Activated naive CD4-positive, alpha-beta T cell treated with anti-CD3 and anti-CD28 coated beads, Interleukin-2, amount 50 U/mL, for 72 hours (primary cell): ENCODE measurements around the gene TRMU. TPM values are rescaled to one million over a fixed set of nuclear protein-coding genes. Genes with fewer than 3 reads are reported as not detected.
A peak's percentile ranks its signal among the peaks of the same experiment; 100 is the strongest.
"Not testable (repeated sequence)": the region's sequence is repeated elsewhere in the genome, so short reads cannot be mapped to it uniquely, and the experiment has no call there.

Source experiments
- ATAC-seq, 2 donors: fragments of 150-1000 bp; cut with Tn5 transposase; 2 replicates each; pipeline ENCODE4 v1.10.0; 2021; ENCODE audit warnings: mild to moderate bottlenecking in 2 of 2, moderate library complexity in 2 of 2
- DNase-seq, 2 donors: peaks; one replicate each; pipeline ENCODE4 v3.0.0; 2021 to 2022; ENCODE audit warnings: low spot score in 2 of 2
- H3K27ac Mint-ChIP-seq, 2 donors: one replicate each; pipeline ENCODE4 v1.8.0; 2022; ENCODE audit warnings: mild to moderate bottlenecking in 2 of 2, mixed read lengths in 2 of 2
- H3K36me3 Mint-ChIP-seq, 2 donors: one replicate each; pipeline ENCODE4 v1.8.0; 2022; ENCODE audit warnings: mixed read lengths in 2 of 2
- H3K9me3 Mint-ChIP-seq, 2 donors: one replicate each; pipeline ENCODE4 v1.8.0; 2022; ENCODE audit warnings: mixed read lengths in 2 of 2
- total RNA-seq, 2 donors: library from RNA; stranded (reverse); gene quantifications; one replicate each; pipeline ENCODE4 v1.2.3, GENCODE V29; 2022

TRMU gene
- total RNA-seq, 2 donors from 2014 or later, result 89.3 to 94.1 TPM

GRCh38 chr22:46295277-46295971 is 40.1 kb upstream of the TRMU start:
- H3K27ac Mint-ChIP-seq, result peak overlapping the region; percentile 90 to 98
- ATAC-seq (no peak), DNase-seq (no peak)
- no peaks in the 10 kb centered on the region for H3K9me3 Mint-ChIP-seq
- H3K36me3 Mint-ChIP-seq, result peaks cover 37 to 39% of the 10 kb centered on the region in 2 donors

GRCh38 chr22:46296257-46297150 is 39.0 kb upstream of the TRMU start, which contains the start of gene GTSE1:
TSS of gene GTSE1 (plus strand) at chr22:46296870. CDS start at chr22:46297401, 531 bp downstream.
- peaks cover 43 to 45% of the 10 kb centered on the region in 2 donors for H3K36me3 Mint-ChIP-seq
- DNase-seq (peak; percentile 94 to 97), ATAC-seq (peak; percentile 97 to 98)
- H3K27ac Mint-ChIP-seq, result peak within 1 kb of the TSS; percentile 90 to 98
- H3K9me3 Mint-ChIP-seq, result no peaks in the 10 kb centered on the region

GRCh38 chr22:46297151-46297812 is 38.2 kb upstream of the TRMU start:
- H3K36me3 Mint-ChIP-seq, result peaks cover 41 to 44% of the 10 kb centered on the region in 2 donors
- peak overlapping the region; percentile 38 to 90 for H3K27ac Mint-ChIP-seq
- ATAC-seq, result peak; percentile 17 to 24
- DNase-seq, result peak in 1 of 2 donors; percentile 35
- no peaks in the 10 kb centered on the region for H3K9me3 Mint-ChIP-seq

GRCh38 chr22:46299101-46299500 is 36.4 kb upstream of the TRMU start:
- Mint-ChIP-seq H3K9me3 (no peaks in the 10 kb centered on the region), H3K27ac (peak overlapping the region in 1 of 2 donors; percentile 21), H3K36me3 (peaks cover 37 to 38% of the 10 kb centered on the region in 2 donors)
- DNase-seq (no peak), ATAC-seq (no peak)

DNA sequence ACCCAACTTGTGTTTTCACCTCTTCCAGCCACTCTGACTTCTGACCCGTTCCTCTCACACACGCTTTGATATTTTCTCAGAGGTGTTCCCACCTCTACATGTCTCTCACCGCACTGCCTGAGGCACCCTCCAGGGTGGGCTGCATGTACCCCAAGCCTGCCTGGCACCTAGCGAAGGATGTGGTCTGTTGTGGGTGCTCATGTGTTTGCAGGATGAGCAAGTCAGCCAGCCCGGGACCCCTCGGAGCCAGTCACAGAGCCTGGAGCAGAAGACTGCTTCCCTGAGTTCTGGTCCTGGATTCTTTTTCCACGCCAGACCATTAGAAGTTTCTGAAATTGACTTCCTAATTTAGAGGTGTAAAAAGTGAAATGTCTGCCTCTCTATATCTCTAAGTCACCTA is 35.0 kb upstream of the TRMU start:
- H3K36me3 Mint-ChIP-seq, result peaks cover 37 to 38% of the 10 kb centered on the region in 2 donors
- no peaks in the 10 kb centered on the region for H3K9me3 Mint-ChIP-seq
- ATAC-seq, result no peak
- no peak for DNase-seq
- peak overlapping the region in 1 of 2 donors; percentile 45 for H3K27ac Mint-ChIP-seq

DNA sequence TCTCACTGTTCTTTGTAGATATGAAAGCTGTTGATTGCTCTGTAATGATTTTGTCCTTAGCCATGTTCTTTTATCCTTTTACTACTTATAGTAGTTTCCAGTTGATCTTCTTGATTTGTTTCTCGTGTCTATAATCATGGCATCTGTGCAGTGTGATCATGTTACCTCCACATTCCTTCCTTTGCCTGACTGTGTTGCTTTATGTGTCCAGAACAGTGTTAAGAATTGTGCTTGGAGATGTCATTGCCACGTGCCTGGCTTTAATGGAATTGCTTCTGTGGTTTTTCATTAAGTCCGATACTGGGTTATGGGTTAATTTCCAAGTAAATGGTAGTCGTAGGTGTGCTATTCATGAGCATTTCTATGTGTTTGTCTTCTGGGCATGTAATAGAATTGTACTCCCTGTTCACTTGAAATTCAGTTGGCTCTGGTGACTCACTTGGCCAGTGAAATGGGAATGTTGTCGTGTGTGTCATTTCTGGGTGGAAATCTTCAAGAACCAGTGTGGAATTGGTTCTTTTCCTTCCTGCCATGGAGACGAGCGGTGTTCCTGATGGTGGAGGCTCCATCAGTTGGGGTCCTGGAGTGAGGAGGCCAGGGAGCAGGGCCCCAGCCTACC is 32.1 kb upstream of the TRMU start:
- DNase-seq, result no peak
- H3K27ac Mint-ChIP-seq, result peak overlapping the region in 1 of 2 donors; percentile 5
- peaks cover 25 to 26% of the 10 kb centered on the region in 2 donors for H3K36me3 Mint-ChIP-seq
- H3K9me3 Mint-ChIP-seq, result no peaks in the 10 kb centered on the region
- ATAC-seq, result no peak

- peaks cover 4 to 17% of the 10 kb centered on the region in 2 donors for H3K36me3 Mint-ChIP-seq
- no peak for ATAC-seq
- DNase-seq, result no peak
- H3K27ac Mint-ChIP-seq, result peak overlapping the region in 1 of 2 donors; percentile 52
- H3K9me3 Mint-ChIP-seq, result no peaks in the 10 kb centered on the region
Observed at GRCh38 chr22:46308283-46308988, 27.1 kb upstream of the TRMU start.

GRCh38 chr22:46309526-46310085 is 25.9 kb upstream of the TRMU start:
- ATAC-seq (no peak), DNase-seq (no peak)
- H3K9me3 Mint-ChIP-seq, result no peaks in the 10 kb centered on the region
- H3K27ac Mint-ChIP-seq, result no peak overlapping the region
- H3K36me3 Mint-ChIP-seq, result peaks cover 4 to 17% of the 10 kb centered on the region in 2 donors

GRCh38 chr22:46312056-46312455 is 23.5 kb upstream of the TRMU start:
- Mint-ChIP-seq H3K27ac (no peak overlapping the region), H3K9me3 (no peaks in the 10 kb centered on the region), H3K36me3 (peaks cover 4 to 17% of the 10 kb centered on the region in 2 donors)
- no peak for ATAC-seq
- DNase-seq, result no peak

DNA sequence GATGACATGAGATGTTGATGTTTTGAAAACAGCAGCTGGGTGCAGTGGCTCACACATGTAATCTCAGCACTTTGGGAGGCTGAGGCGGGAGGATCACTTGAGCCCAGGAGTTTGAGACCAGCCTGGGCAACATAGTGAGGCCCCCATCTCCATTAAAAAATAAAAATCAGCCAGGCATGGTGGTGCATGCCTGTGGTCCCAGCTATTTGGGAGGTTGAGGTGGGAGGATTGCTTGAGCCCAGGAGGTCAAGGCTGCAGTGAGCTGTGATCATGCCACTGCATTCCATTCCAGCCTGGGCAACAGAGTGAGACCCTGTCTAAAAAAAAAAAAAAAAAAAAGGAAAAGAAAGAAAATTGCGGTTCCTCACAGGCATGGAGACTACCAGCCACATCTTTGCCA is 22.7 kb upstream of the TRMU start:
- not testable (repeated sequence) for ATAC-seq, H3K9me3 Mint-ChIP-seq, H3K27ac Mint-ChIP-seq, DNase-seq
- H3K36me3 Mint-ChIP-seq, result peaks cover 4 to 22% of the 10 kb centered on the region in 2 donors

DNA sequence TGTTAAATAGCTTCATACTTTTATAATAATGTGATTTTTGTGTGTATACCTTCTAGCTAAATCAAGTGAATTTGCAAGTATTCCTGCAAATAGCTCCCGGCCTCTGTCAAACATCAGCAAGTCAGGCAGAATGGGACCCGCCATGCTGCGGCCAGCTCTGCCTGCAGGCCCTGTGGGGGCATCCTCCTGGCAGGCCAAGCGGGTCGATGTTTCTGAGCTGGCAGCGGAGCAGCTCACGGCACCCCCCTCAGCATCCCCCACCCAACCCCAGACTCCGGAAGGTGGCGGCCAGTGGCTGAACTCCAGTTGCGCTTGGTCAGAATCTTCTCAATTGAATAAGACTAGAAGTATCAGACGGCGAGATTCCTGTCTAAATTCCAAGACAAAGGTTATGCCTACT is 19.5 kb upstream of the TRMU start:
- no peak overlapping the region for H3K27ac Mint-ChIP-seq
- peaks cover 0 to 35% of the 10 kb centered on the region in 2 donors for H3K36me3 Mint-ChIP-seq
- ATAC-seq (no peak), DNase-seq (no peak)
- H3K9me3 Mint-ChIP-seq, result no peaks in the 10 kb centered on the region

- H3K36me3 Mint-ChIP-seq, result peaks cover 0 to 38% of the 10 kb centered on the region in 2 donors
- DNase-seq (no peak), ATAC-seq (no peak)
- H3K9me3 Mint-ChIP-seq, result no peaks in the 10 kb centered on the region
- no peak overlapping the region for H3K27ac Mint-ChIP-seq
Observed at GRCh38 chr22:46317646-46318045, 17.9 kb upstream of the TRMU start.

DNA sequence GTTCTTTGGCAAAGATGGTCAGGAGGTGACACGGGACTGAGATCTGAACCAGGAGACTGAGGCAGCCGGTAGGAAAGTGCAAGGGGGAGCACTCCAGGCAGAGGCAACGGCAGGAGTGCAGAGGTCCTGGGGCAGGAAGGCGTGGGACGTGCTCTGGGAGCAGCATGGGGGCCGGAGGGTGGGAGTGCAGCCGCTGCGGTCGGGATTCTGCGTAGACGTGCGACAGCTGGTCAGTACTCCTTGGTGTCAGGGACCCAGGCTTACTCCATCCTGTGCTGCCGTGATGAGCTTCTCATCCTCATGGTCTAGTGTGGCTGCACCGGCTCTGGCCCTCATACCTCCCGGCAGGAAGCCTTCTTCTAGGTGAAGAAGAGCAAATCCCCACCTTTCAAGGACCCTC is 16.9 kb upstream of the TRMU start:
- H3K27ac Mint-ChIP-seq, result peak overlapping the region in 1 of 2 donors; percentile 45
- ATAC-seq (no peak), DNase-seq (no peak)
- no peaks in the 10 kb centered on the region for H3K9me3 Mint-ChIP-seq
- H3K36me3 Mint-ChIP-seq, result peaks cover 0 to 45% of the 10 kb centered on the region in 2 donors

DNA sequence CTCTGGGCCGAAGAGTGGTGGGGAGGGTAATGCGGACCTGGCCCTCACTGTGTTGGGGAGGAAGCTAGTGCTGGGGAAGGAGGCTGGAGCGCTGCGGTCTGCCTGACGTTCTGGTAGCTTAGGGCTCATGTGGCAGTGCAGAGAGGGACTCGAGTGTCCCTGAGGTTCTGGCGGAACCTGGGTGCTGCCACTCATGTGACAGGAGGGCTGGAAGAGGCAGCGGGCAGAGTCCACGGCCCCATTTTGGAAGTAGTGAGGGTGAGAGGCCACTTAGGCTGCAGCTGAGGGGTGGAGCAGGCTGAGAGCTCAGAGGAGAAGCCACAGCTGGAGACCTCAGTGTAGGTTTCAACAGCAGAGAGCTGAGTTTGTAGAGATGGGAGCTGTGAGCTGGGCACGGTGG is 16.2 kb upstream of the TRMU start:
- no peak for DNase-seq
- peak in 1 of 2 donors; percentile 9 for ATAC-seq
- no peak overlapping the region for H3K27ac Mint-ChIP-seq
- H3K36me3 Mint-ChIP-seq, result peaks cover 0 to 45% of the 10 kb centered on the region in 2 donors
- no peaks in the 10 kb centered on the region for H3K9me3 Mint-ChIP-seq

DNA sequence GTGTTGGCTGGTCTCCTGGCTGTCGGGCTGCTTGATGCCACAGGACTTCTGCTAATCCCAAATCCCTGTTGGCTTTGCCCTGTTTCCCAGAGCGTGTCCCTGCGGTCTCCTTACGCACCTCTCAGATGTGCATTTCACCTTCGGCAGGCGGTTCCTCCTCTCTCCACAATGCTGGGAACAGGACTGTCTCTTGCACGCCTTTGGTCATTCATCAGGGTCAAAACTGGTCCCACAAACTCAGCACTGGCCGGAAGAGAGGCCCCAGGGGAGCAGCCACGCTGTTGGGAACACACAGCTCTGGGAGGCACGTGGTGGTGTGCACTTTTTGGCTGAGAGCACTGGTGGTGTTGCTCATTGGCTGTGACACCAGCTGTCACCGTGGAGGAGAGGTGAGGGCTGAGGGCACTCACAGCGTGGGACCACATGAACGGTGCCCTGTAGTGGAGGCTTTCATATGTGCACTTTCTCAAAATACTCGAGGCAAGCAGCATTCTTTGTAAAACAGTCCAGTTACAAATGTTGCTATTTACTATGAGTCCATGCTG is 15.3 kb upstream of the TRMU start:
- peaks cover 0 to 45% of the 10 kb centered on the region in 2 donors for H3K36me3 Mint-ChIP-seq
- DNase-seq (no peak), ATAC-seq (no peak)
- no peaks in the 10 kb centered on the region for H3K9me3 Mint-ChIP-seq
- no peak overlapping the region for H3K27ac Mint-ChIP-seq
